GM23338 (cell line): ENCODE results near the gene VSIG4. TPM values are rescaled to one million over a fixed set of nuclear protein-coding genes. Genes with fewer than 3 reads are reported as not detected.

Source experiments
- ATAC-seq: fragments of 200-7000 bp; cut with Tn5 transposase; 3 replicates; pipeline ENCODE4 v1.9.1; 2020
- DNase-seq: peaks from one replicate; pipeline ENCODE4 v3.0.0-alpha.2; 2015; ENCODE audit warnings: low spot score
- H2AFZ ChIP-seq: fragments of 200-600 bp; sonication (generic); 2 replicates; pipeline ENCODE4 v1.8.0; 2016; ENCODE audit warnings: antibody characterized with exemption, mild to moderate bottlenecking, moderate library complexity
- H3F3A ChIP-seq: fragments of 200-600 bp; sonication (generic); replicated peaks from 2 replicates; pipeline ENCODE4 v1.8.0; 2017; ENCODE audit warnings: antibody characterized with exemption, mixed run types, low read depth
- H3K27ac ChIP-seq: fragments of 200-600 bp; sonication (generic); 2 replicates; pipeline ENCODE4 v1.6.1; 2016; ENCODE audit warnings: low read depth
- H3K27me3 ChIP-seq: fragments of 200-600 bp; sonication (generic); 2 replicates; pipeline ENCODE4 v1.8.0; 2016; ENCODE audit warnings: mild to moderate bottlenecking, mixed run types, moderate library complexity; ENCODE audit not compliant: insufficient read depth
- H3K36me3 ChIP-seq: fragments of 200-600 bp; sonication (generic); 2 replicates; pipeline ENCODE4 v1.8.0; 2016; ENCODE audit warnings: mild to moderate bottlenecking; ENCODE audit not compliant: insufficient read depth
- H3K4me1 ChIP-seq: fragments of 200-600 bp; sonication (generic); 2 replicates; pipeline ENCODE4 v1.8.0; 2016; ENCODE audit warnings: mild to moderate bottlenecking, moderate library complexity; ENCODE audit not compliant: insufficient read depth
- H3K4me2 ChIP-seq: fragments of 200-600 bp; sonication (generic); 2 replicates; pipeline ENCODE4 v1.7.1; 2017; ENCODE audit warnings: mixed run types
- H3K4me3 ChIP-seq: fragments of 200-600 bp; sonication (generic); 2 replicates; pipeline ENCODE4 v1.6.1; 2016; ENCODE audit warnings: mixed run types
- H3K79me2 ChIP-seq: fragments of 200-600 bp; sonication (generic); replicated peaks from 2 replicates; pipeline ENCODE4 v1.8.0; 2017; ENCODE audit warnings: mild to moderate bottlenecking; ENCODE audit not compliant: insufficient read depth
- H3K9me2 ChIP-seq: fragments of 200-600 bp; sonication (generic); 2 replicates; pipeline ENCODE4 v1.8.0; 2017; ENCODE audit not compliant: insufficient read depth
- H4K20me1 ChIP-seq: fragments of 200-600 bp; sonication (generic); replicated peaks from 2 replicates; pipeline ENCODE4 v1.8.0; 2017; ENCODE audit warnings: mild to moderate bottlenecking; ENCODE audit not compliant: insufficient read depth
- H3K27ac Mint-ChIP-seq: 2 replicates; pipeline ENCODE4 v1.8.0; 2020; ENCODE audit warnings: inconsistent platforms, mild to moderate bottlenecking, moderate library complexity, mixed read lengths
- H3K27me3 Mint-ChIP-seq: 3 replicates; pipeline ENCODE4 v1.8.0; 2022; ENCODE audit warnings: low read depth, mild to moderate bottlenecking, moderate library complexity, mixed read lengths, inconsistent platforms; ENCODE audit not compliant: insufficient read depth, poor library complexity
- H3K36me3 Mint-ChIP-seq: 3 replicates; pipeline ENCODE4 v1.8.0; 2021; ENCODE audit warnings: low read depth, mild to moderate bottlenecking, inconsistent platforms, moderate library complexity, mixed read lengths
- H3K4me1 Mint-ChIP-seq: 3 replicates; pipeline ENCODE4 v1.8.0; 2020; ENCODE audit warnings: mild to moderate bottlenecking, inconsistent platforms, mixed read lengths
- H3K4me3 Mint-ChIP-seq: 3 replicates; pipeline ENCODE4 v1.8.0; 2021; ENCODE audit warnings: moderate library complexity, mild to moderate bottlenecking, inconsistent platforms, mixed read lengths
- H3K9me3 Mint-ChIP-seq: 3 replicates; pipeline ENCODE4 v1.8.0; 2020; ENCODE audit warnings: moderate library complexity, mild to moderate bottlenecking, inconsistent platforms, mixed read lengths
- CREB1 ChIP-seq: fragments of 250-450 bp; sonication (Bioruptor Pico); IDR thresholded peaks from 2 replicates; pipeline ENCODE4 v1.5.0; 2020; ENCODE audit warnings: low read depth, mild to moderate bottlenecking, moderate library complexity
- EZH2 ChIP-seq: fragments of 200-600 bp; sonication (generic); IDR thresholded peaks from one replicate; pipeline ENCODE4 v1.8.0; 2017; ENCODE audit warnings: antibody characterized with exemption, mild to moderate bottlenecking, low read depth; ENCODE audit not compliant: unreplicated experiment
- EZH2phosphoT487 ChIP-seq: fragments of 200-600 bp; sonication (generic); IDR thresholded peaks from one replicate; pipeline ENCODE4 v1.8.1; 2018; ENCODE audit warnings: antibody characterized with exemption; ENCODE audit not compliant: unreplicated experiment
- JUNB ChIP-seq: IDR thresholded peaks from one replicate; pipeline ENCODE4 v1.6.1; 2016; ENCODE audit warnings: antibody characterized with exemption; ENCODE audit not compliant: unreplicated experiment
- NANOG ChIP-seq: IDR thresholded peaks from 2 replicates; pipeline ENCODE4 v1.6.1; 2016; ENCODE audit warnings: antibody characterized with exemption, borderline replicate concordance
- POLR2AphosphoS5 ChIP-seq: IDR thresholded peaks from 2 replicates; pipeline ENCODE4 v1.6.1; 2016; ENCODE audit warnings: antibody characterized with exemption, low read depth
- STAT1 ChIP-seq: IDR thresholded peaks from one replicate; pipeline ENCODE4 v1.6.1; 2016; ENCODE audit warnings: antibody characterized with exemption; ENCODE audit not compliant: unreplicated experiment
- ZNF114 ChIP-seq: fragments of 250-450 bp; sonication (Bioruptor Pico); IDR thresholded peaks from 2 replicates; pipeline ENCODE4 v1.5.0; 2020; ENCODE audit warnings: mild to moderate bottlenecking, moderate library complexity
- ZNF331 ChIP-seq: fragments of 250-450 bp; sonication (Bioruptor Pico); IDR thresholded peaks from 2 replicates; pipeline ENCODE4 v1.5.0; 2020; ENCODE audit warnings: low read depth, mild to moderate bottlenecking, moderate library complexity
- polyA plus RNA-seq: library from polyadenylated mRNA; unstranded; fragments of >200 nt; fragmentation: Nextera tagmentation; extraction: Ambion mirVana; gene quantifications from 2 replicates; pipeline ENCODE4 v1.2.1, GENCODE V29; 2016
- total RNA-seq: library from RNA; depleted of rRNA; stranded (reverse); fragments of >200 nt; shearing (Covaris generic); gene quantifications from 2 replicates; pipeline ENCODE4 v1.2.3, GENCODE V29; 2014
- TF ChIP-seq, protein P1 (sequence below), 2 experiments: fragments of 200-600 bp in 1 of 2; sonication (generic) in 1 of 2; conservative IDR thresholded peaks; 2 replicates each; pipeline versions ENCODE4 v1.5.1 to v1.6.1; 2016 to 2017; ENCODE audit warnings: antibody characterized with exemption in 2 of 2, low read depth in 2 of 2, mild to moderate bottlenecking in 2 of 2, moderate library complexity in 1 of 2
- TF ChIP-seq, protein P2 (sequence below): IDR thresholded peaks from 2 replicates; pipeline ENCODE4 v1.6.1; 2016; ENCODE audit warnings: antibody characterized with exemption
- TF ChIP-seq, protein P3 (sequence below): fragments of 250-450 bp; sonication (Bioruptor Pico); IDR thresholded peaks from 2 replicates; pipeline ENCODE4 v1.5.0; 2020; ENCODE audit warnings: mild to moderate bottlenecking, moderate library complexity
- TF ChIP-seq, protein P4 (sequence below): IDR thresholded peaks from one replicate; pipeline ENCODE4 v1.6.1; 2018; ENCODE audit warnings: antibody characterized with exemption; ENCODE audit not compliant: unreplicated experiment

VSIG4 gene
- total and polyA plus RNA-seq, 2 experiments from 2014 or later: not detected

DNA sequence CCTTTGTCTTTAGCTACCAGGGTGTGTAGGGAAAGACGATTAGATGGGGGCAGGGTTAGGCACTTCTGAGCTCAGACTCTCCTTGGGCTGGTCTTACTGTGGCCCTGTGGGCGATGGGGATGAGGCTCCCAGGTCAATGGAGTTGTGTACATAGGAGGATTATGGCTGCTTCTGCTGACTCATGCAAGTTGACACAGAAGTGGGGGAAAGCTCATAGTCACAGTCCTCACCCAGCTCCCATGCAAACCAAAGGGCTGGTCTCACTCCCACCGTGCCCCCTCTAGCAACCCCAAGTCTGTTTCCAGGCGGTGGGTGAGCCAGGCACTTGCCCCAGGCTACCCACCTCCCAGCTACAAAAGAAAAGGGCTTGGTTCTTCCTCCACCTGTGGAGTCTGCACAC, 24.4 kb upstream of the VSIG4 start:
- H3K4me3 ChIP-seq: no peak overlapping the region
- H3F3A ChIP-seq: no peaks in the 10 kb centered on the region
- ATAC-seq: no peak
- Mint-ChIP-seq H3K9me3 (no peaks in the 10 kb centered on the region; the same call in 2 of the 3 replicates), H3K27ac (no peak overlapping the region), H3K36me3 (no peaks in the 10 kb centered on the region), H3K27me3 (no peaks in the 10 kb centered on the region), H3K4me3 (no peak overlapping the region), H3K4me1 (no peaks in the 10 kb centered on the region)
- no peak overlapping the region for H3K4me2 ChIP-seq
- no peaks in the 10 kb centered on the region for H3K9me2 ChIP-seq
- no peaks in the 10 kb centered on the region for H3K79me2 ChIP-seq
- no peak overlapping the region for H3K27ac ChIP-seq
- H4K20me1 ChIP-seq: no peaks in the 10 kb centered on the region
- DNase-seq: no peak
- H3K4me1 ChIP-seq: no peaks in the 10 kb centered on the region
- H3K27me3 ChIP-seq: no peaks in the 10 kb centered on the region
- no peak for TF ChIP-seq ZNF114 (CRISPR knock-in tag)
- TF ChIP-seq EZH2: no peak
- no peak for TF ChIP-seq POLR2AphosphoS5
- no peak for TF ChIP-seq NANOG
- TF ChIP-seq CREB1 (CRISPR knock-in tag): no peak
- no peak for TF ChIP-seq STAT1
- TF ChIP-seq, protein P1, sequence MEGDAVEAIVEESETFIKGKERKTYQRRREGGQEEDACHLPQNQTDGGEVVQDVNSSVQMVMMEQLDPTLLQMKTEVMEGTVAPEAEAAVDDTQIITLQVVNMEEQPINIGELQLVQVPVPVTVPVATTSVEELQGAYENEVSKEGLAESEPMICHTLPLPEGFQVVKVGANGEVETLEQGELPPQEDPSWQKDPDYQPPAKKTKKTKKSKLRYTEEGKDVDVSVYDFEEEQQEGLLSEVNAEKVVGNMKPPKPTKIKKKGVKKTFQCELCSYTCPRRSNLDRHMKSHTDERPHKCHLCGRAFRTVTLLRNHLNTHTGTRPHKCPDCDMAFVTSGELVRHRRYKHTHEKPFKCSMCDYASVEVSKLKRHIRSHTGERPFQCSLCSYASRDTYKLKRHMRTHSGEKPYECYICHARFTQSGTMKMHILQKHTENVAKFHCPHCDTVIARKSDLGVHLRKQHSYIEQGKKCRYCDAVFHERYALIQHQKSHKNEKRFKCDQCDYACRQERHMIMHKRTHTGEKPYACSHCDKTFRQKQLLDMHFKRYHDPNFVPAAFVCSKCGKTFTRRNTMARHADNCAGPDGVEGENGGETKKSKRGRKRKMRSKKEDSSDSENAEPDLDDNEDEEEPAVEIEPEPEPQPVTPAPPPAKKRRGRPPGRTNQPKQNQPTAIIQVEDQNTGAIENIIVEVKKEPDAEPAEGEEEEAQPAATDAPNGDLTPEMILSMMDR (conservative IDR thresholded peaks at IDR 0.05; ENCODE audit: low read depth in 2 of 2): no peak
- TF ChIP-seq EZH2phosphoT487: no peak
- TF ChIP-seq, protein P2, sequence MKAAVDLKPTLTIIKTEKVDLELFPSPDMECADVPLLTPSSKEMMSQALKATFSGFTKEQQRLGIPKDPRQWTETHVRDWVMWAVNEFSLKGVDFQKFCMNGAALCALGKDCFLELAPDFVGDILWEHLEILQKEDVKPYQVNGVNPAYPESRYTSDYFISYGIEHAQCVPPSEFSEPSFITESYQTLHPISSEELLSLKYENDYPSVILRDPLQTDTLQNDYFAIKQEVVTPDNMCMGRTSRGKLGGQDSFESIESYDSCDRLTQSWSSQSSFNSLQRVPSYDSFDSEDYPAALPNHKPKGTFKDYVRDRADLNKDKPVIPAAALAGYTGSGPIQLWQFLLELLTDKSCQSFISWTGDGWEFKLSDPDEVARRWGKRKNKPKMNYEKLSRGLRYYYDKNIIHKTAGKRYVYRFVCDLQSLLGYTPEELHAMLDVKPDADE: no peak
- TF ChIP-seq, protein P3, sequence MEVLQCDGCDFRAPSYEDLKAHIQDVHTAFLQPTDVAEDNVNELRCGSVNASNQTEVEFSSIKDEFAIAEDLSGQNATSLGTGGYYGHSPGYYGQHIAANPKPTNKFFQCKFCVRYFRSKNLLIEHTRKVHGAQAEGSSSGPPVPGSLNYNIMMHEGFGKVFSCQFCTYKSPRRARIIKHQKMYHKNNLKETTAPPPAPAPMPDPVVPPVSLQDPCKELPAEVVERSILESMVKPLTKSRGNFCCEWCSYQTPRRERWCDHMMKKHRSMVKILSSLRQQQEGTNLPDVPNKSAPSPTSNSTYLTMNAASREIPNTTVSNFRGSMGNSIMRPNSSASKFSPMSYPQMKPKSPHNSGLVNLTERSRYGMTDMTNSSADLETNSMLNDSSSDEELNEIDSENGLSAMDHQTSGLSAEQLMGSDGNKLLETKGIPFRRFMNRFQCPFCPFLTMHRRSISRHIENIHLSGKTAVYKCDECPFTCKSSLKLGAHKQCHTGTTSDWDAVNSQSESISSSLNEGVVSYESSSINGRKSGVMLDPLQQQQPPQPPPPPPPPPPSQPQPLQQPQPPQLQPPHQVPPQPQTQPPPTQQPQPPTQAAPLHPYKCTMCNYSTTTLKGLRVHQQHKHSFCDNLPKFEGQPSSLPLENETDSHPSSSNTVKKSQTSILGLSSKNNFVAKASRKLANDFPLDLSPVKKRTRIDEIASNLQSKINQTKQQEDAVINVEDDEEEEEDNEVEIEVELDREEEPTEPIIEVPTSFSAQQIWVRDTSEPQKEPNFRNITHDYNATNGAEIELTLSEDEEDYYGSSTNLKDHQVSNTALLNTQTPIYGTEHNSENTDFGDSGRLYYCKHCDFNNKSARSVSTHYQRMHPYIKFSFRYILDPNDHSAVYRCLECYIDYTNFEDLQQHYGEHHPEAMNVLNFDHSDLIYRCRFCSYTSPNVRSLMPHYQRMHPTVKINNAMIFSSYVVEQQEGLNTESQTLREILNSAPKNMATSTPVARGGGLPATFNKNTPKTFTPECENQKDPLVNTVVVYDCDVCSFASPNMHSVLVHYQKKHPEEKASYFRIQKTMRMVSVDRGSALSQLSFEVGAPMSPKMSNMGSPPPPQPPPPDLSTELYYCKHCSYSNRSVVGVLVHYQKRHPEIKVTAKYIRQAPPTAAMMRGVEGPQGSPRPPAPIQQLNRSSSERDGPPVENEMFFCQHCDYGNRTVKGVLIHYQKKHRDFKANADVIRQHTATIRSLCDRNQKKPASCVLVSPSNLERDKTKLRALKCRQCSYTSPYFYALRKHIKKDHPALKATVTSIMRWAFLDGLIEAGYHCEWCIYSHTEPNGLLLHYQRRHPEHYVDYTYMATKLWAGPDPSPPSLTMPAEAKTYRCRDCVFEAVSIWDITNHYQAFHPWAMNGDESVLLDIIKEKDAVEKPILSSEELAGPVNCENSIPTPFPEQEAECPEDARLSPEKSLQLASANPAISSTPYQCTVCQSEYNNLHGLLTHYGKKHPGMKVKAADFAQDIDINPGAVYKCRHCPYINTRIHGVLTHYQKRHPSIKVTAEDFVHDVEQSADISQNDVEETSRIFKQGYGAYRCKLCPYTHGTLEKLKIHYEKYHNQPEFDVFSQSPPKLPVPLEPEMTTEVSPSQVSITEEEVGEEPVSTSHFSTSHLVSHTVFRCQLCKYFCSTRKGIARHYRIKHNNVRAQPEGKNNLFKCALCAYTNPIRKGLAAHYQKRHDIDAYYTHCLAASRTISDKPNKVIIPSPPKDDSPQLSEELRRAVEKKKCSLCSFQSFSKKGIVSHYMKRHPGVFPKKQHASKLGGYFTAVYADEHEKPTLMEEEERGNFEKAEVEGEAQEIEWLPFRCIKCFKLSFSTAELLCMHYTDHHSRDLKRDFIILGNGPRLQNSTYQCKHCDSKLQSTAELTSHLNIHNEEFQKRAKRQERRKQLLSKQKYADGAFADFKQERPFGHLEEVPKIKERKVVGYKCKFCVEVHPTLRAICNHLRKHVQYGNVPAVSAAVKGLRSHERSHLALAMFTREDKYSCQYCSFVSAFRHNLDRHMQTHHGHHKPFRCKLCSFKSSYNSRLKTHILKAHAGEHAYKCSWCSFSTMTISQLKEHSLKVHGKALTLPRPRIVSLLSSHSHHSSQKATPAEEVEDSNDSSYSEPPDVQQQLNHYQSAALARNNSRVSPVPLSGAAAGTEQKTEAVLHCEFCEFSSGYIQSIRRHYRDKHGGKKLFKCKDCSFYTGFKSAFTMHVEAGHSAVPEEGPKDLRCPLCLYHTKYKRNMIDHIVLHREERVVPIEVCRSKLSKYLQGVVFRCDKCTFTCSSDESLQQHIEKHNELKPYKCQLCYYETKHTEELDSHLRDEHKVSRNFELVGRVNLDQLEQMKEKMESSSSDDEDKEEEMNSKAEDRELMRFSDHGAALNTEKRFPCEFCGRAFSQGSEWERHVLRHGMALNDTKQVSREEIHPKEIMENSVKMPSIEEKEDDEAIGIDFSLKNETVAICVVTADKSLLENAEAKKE (CRISPR knock-in tag): no peak
- TF ChIP-seq, protein P4, sequence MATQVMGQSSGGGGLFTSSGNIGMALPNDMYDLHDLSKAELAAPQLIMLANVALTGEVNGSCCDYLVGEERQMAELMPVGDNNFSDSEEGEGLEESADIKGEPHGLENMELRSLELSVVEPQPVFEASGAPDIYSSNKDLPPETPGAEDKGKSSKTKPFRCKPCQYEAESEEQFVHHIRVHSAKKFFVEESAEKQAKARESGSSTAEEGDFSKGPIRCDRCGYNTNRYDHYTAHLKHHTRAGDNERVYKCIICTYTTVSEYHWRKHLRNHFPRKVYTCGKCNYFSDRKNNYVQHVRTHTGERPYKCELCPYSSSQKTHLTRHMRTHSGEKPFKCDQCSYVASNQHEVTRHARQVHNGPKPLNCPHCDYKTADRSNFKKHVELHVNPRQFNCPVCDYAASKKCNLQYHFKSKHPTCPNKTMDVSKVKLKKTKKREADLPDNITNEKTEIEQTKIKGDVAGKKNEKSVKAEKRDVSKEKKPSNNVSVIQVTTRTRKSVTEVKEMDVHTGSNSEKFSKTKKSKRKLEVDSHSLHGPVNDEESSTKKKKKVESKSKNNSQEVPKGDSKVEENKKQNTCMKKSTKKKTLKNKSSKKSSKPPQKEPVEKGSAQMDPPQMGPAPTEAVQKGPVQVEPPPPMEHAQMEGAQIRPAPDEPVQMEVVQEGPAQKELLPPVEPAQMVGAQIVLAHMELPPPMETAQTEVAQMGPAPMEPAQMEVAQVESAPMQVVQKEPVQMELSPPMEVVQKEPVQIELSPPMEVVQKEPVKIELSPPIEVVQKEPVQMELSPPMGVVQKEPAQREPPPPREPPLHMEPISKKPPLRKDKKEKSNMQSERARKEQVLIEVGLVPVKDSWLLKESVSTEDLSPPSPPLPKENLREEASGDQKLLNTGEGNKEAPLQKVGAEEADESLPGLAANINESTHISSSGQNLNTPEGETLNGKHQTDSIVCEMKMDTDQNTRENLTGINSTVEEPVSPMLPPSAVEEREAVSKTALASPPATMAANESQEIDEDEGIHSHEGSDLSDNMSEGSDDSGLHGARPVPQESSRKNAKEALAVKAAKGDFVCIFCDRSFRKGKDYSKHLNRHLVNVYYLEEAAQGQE: no peak
- TF ChIP-seq JUNB: no peak
- TF ChIP-seq ZNF331 (CRISPR knock-in tag): no peak
- no peak overlapping the region for H2AFZ ChIP-seq
- H3K36me3 ChIP-seq: no peaks in the 10 kb centered on the region
